ENCODE results near the gene ERVH48-1. TPM values are rescaled to one million over a fixed set of nuclear protein-coding genes. Genes with fewer than 3 reads are reported as not detected.
"Not testable (repeated sequence)": the region's sequence is repeated elsewhere in the genome, so short reads cannot be mapped to it uniquely, and the experiment has no call there.

ERVH48-1 gene
- total RNA-seq, 3 donors from 2014 or later: not detected

- TF ChIP-seq CTCF (IDR thresholded peaks at IDR 0.05): no peak
- H3K9me3 ChIP-seq: no peaks in the 10 kb centered on the region
- H3K4me1 ChIP-seq (ENCODE audit: low read depth): no peaks in the 10 kb centered on the region
- no peaks in the 10 kb centered on the region for H3K36me3 ChIP-seq (ENCODE audit: low read depth)
- H3K4me3 ChIP-seq: no peak overlapping the region
- DNase-seq: no peak
- intact Hi-C loops (cut with DNase I, micrococcal nuclease): no loop called here
- ATAC-seq: no peak
Measured at GRCh38 chr21:42962380-42963007, 37.1 kb upstream of the ERVH48-1 start.

DNA sequence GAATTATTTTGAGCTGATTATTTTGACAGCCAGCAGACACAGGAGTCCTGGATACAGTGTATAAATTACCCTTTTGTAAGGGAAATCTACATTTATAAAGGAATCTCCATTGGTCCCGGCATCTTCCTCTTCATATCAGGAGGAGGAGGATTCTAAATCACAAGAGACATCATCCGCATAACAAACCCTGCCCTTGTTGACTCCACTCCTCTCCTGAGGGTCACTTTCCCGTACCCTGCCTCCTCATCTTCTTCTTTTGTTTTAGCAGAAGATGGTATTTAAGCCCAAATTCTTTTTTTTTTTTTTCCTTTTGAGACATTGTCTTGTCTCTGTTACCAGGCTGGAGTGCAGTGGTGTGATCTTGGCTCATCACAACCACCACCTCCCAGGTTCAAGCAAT, 34.3 kb upstream of the ERVH48-1 start:
- DNase-seq: no peak
- Histone ChIP-seq H3K9me3 (no peaks in the 10 kb centered on the region), H3K4me1 (ENCODE audit: low read depth) (peaks cover 3% of the 10 kb centered on the region), H3K4me3 (no peak overlapping the region), H3K36me3 (ENCODE audit: low read depth) (no peaks in the 10 kb centered on the region)
- no peak for ATAC-seq
- intact Hi-C loops (cut with DNase I, micrococcal nuclease): no loop called here
- TF ChIP-seq CTCF (IDR thresholded peaks at IDR 0.05): no peak

DNA sequence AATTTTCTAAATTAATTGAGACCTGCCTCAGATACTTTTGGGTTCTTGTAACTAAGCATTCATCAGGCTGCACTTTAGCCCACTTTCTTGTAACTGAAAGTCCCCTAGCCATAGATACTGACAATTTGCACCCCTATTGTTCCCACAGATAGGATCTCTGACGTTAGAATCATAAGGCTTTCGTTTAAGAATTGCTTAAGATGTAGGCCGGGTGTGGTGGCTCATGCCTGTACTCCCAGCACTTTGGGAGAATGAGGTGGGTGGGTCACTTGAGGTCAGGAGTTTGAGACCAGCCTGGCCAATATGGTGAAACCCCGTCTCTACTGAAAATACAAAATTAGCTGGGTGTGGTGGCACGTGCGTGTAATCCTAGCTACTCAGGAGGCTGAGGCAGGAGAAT, 32.7 kb upstream of the ERVH48-1 start:
- H3K4me3 ChIP-seq; H3K36me3 ChIP-seq (ENCODE audit: low read depth); H3K9me3 ChIP-seq; H3K4me1 ChIP-seq (ENCODE audit: low read depth); intact Hi-C loops (cut with DNase I, micrococcal nuclease); ATAC-seq; DNase-seq: not testable (repeated sequence)

DNA sequence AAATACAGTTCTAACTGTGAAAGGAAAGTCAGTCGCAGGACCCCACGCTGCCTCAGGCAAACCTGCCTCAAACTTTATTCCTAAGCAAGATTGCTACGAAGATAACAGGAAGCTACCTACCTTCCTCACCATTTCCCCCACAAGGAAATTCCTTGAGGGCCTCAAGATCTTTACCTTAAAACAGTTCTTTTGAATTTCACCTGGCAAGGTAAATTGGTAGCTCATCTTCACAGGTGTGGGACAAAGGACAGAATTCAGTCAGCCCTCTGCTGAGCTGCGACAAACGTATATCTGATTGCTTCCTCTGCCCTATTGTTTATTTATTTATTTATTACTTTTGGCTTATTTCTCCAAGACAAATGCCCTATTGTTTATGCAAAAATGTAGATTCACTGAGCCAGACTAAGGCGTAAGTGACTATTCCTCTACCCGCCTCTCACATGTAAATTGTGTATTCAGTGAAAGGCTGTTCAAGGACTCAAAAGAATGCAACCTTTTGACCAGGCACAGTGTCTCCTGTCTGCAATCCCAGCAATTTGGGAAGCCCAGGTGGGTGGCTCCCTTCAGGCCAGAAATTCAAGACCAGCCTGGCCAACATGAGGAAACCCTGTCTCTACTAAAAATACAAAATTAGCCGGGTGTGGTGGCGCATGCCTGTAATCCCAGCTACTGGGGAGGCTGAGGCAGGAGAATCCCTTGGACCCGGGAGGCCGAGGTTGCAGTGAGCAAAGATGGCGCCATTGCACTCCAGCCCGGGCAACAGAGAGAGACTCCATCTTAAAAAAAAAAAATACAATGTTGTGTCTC, 31.6 kb upstream of the ERVH48-1 start:
- no peak for DNase-seq
- TF ChIP-seq CTCF (IDR thresholded peaks at IDR 0.05): no peak
- intact Hi-C loops (cut with DNase I, micrococcal nuclease): no loop called here
- H3K36me3 ChIP-seq (ENCODE audit: low read depth): no peaks in the 10 kb centered on the region
- no peak overlapping the region for H3K4me3 ChIP-seq
- H3K9me3 ChIP-seq: no peaks in the 10 kb centered on the region
- peaks cover 3% of the 10 kb centered on the region for H3K4me1 ChIP-seq (ENCODE audit: low read depth)
- ATAC-seq: no peak

GRCh38 chr21:42951193-42951592, 25.8 kb upstream of the ERVH48-1 start:
- H3K4me1 ChIP-seq (ENCODE audit: low read depth); intact Hi-C loops (cut with DNase I, micrococcal nuclease); ATAC-seq; H3K9me3 ChIP-seq; DNase-seq; H3K4me3 ChIP-seq; H3K36me3 ChIP-seq (ENCODE audit: low read depth): not testable (repeated sequence)

DNA sequence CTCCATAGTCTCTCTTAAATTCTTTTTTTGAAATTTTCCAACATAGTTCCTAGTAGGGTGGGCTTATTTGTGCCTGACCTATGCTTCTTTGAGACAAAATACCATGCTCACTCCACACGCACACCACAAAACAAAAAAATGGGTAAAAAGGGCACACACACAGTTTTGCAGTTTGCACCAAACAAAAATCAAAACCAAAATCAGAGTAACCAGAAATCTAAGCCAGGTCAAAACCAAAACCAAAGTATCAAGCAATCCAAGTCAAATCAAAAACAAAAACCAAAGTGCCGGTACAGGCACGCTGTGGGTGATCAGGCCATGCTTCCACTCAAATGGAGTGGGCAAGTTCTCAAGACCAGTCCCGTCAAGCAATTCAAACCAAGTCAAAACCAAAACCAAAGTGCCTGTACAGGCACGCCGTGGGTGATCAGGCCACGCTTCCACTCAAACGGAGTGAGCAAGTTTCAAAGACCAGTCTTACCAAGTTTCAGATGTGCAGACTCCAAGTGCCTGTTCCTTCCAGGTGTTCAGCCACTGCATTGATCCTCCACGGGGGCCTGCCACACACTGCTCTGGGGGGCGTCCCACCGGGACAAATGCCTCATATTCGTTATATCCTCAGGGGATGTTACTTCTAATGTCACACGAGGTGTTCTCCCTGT, 23.8 kb upstream of the ERVH48-1 start:
- ATAC-seq: not testable (repeated sequence)

GRCh38 chr21:42942244-42942643, 16.8 kb upstream of the ERVH48-1 start:
- no peak for ATAC-seq
- H3K9me3 ChIP-seq: no peaks in the 10 kb centered on the region
- no peaks in the 10 kb centered on the region for H3K4me1 ChIP-seq (ENCODE audit: low read depth)
- intact Hi-C loops (cut with DNase I, micrococcal nuclease): no loop called here
- H3K36me3 ChIP-seq (ENCODE audit: low read depth): no peaks in the 10 kb centered on the region
- H3K4me3 ChIP-seq: no peak overlapping the region
- no peak for TF ChIP-seq CTCF (IDR thresholded peaks at IDR 0.05)
- no peak for DNase-seq

More for the DNA sequence above, 23.8 kb upstream of the ERVH48-1 start:
- H3K4me3 ChIP-seq; H3K9me3 ChIP-seq; H3K4me1 ChIP-seq (ENCODE audit: low read depth); DNase-seq; H3K36me3 ChIP-seq (ENCODE audit: low read depth); intact Hi-C loops (cut with DNase I, micrococcal nuclease): not testable (repeated sequence)

Data from mucosa of descending colon (tissue), 3 donors.